AG04449 (cell line): ENCODE results near the gene GNAL.

ENCODE experiments used
- CTCF ChIA-PET: fragments of 350-600 bp; formaldehyde crosslinking; extraction: SDS; loops from one replicate; lab custom pipeline; 2021; ENCODE audit warnings: antibody characterized with exemption; lab: Yijun Ruan, JAX
- POLR2A ChIA-PET: fragments of 400-600, 350-600 bp; formaldehyde crosslinking; extraction: SDS; loops from one replicate; lab custom pipeline; 2020; ENCODE audit warnings: antibody characterized with exemption, inconsistent platforms; lab: Yijun Ruan, JAX
- DNase-seq: peaks from one replicate; pipeline ENCODE4 v3.0.0-alpha.2; 2010; ENCODE audit warnings: low read depth, low spot score
- H3K4me3 ChIP-seq: 2 replicates; pipeline ENCODE4 v1.5.1; 2011; ENCODE audit warnings: low read depth, mild to moderate bottlenecking, control low read depth, low read length
- CTCF ChIP-seq: IDR thresholded peaks from one replicate; pipeline ENCODE4 v1.5.1; 2011; ENCODE audit warnings: mild to moderate bottlenecking, moderate library complexity, low read length, control low read depth, inconsistent platforms; ENCODE audit not compliant: insufficient read depth; ENCODE audit errors: missing control alignments

GNAL gene

GRCh38 chr18:11882636-11883035 is 193.6 kb downstream of the GNAL start:
- no peak for DNase-seq
- H3K4me3 ChIP-seq, result no peak overlapping the region
- no peak for TF ChIP-seq CTCF
- CTCF ChIA-PET, result interaction anchor here (1.1 to 1.4 kb wide), 2 partner anchors 56 to 156 kb away, joined by 3 to 4 read pairs; no protein-coding TSS in a partner anchor
- POLR2A ChIA-PET, result no interaction called here

- POLR2A ChIA-PET, result no interaction called here
- TF ChIP-seq CTCF, result no peak
- H3K4me3 ChIP-seq, result no peak overlapping the region
- CTCF ChIA-PET, result interaction anchor here (1.4 kb wide), 1 partner anchor 56 kb away, joined by 3 read pairs; no protein-coding TSS in a partner anchor
- DNase-seq, result no peak
Measured at GRCh38 chr18:11883153-11883552, 194.1 kb downstream of the GNAL start.

GRCh38 chr18:11884396-11885030 is 195.4 kb downstream of the GNAL start:
- ChIA-PET CTCF (no interaction called here), POLR2A (no interaction called here)
- no peak overlapping the region for H3K4me3 ChIP-seq
- no peak for TF ChIP-seq CTCF
- no peak for DNase-seq

- DNase-seq, result no peak
- CTCF ChIA-PET, result no interaction called here
- TF ChIP-seq CTCF, result no peak
- POLR2A ChIA-PET, result no interaction called here
- H3K4me3 ChIP-seq, result no peak overlapping the region
Measured at GRCh38 chr18:11885278-11885947, 196.3 kb downstream of the GNAL start.

- ChIA-PET CTCF (interaction anchor here (0.9 to 1.6 kb wide), 2 partner anchors 110 to 154 kb away, joined by 3 to 5 read pairs; no protein-coding TSS in a partner anchor), POLR2A (no interaction called here)
- H3K4me3 ChIP-seq, result no peak overlapping the region
- TF ChIP-seq CTCF, result no peak
- no peak for DNase-seq
Measured at GRCh38 chr18:11886577-11887110, 197.6 kb downstream of the GNAL start.
